HL-60/S4 treated with phorbol 12-myristate 13-acetate at 8.2 ng/mL for 4 days and 3 days (cell line): ENCODE results near the gene IFNA6.

Source experiments
- in situ Hi-C: fragments of 300-500 bp; cut with MboI; formaldehyde crosslinking; loops from 2 replicates; pipeline ENCODE4 v1.15.0; 2022; ENCODE audit warnings: low sequenced_read_pairs

Gene IFNA6

DNA sequence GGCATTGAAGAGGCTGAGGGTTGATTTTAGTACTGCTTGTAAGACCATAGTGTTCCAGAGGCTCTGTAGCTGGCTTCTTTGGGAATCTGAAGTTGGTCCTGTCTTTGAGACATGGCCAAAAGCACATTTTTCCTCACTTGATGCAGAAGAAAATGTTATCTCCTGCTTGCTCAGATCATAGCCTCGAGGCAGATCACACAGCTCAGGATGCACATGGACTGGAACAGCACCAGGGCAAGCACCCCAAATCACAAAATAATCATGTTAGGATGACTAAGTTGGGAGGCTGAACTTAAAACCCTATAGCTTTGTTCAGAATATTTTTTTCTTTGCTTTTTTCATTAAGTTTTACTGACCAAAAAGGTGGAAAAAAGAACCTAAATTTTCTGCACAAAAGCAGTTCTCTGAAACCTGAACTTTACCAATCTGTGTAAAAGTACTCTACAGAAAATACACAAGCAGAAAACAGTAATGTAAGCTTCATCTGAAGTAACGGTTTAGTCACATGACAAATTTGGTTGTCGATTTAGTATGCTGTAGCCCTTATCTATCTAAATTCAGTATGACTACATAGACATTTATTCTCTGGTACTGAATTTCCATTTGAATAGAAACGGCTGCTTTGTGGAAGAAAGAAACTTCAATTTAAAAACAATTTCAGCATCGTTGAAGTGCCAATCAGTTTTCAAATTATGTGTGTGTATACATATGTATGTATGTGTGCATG is 18.8 kb downstream of the IFNA6 start:
- in situ Hi-C loops, result no loop called here

DNA sequence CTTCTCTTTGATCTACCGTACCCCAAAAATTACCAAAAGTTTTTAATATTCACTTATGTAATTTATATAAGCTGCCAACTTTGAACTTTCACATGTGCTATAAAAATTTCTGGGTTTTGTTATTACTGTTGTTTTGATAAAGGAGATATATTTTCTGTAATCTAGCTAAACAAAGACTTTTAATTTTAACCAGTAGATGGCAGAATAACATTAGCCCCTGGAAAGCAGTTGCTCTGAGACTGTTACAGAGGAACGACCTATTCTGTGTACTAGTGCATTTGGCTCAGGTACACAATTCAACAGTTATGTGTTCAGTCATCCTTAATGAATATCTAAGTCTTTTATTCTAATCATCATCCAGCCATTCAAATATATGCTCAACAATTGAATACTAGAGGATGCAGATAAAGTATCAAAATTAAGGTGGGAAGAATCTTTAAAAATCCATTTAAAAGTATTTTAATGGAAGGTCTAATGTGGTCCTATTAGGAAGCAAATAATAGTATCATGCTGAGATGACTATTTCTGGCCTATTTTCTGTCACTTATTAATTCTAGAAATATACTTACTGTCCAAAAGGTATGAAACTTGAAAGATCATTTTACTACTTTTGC is 24.1 kb downstream of the IFNA6 start:
- in situ Hi-C loops, result no loop called here

DNA sequence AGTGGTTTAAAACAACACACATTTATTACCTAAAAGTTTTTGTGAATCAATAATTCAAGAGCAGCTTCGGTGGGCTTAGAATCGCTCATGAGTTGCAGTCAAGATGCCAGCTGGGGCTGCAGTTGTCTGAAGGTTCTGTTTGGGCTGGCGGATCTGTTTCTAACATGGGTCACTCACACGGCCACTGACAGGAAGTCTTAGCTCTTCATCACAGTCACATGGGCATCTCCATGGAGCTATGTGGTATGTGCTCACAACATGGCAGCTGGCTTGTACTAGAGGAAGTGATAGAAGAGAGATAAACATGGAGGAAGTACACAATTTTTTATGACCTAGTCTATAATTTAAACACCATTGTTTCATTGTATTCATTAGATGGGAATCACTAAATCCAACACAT is 26.6 kb downstream of the IFNA6 start:
- in situ Hi-C loops, result no loop called here

DNA sequence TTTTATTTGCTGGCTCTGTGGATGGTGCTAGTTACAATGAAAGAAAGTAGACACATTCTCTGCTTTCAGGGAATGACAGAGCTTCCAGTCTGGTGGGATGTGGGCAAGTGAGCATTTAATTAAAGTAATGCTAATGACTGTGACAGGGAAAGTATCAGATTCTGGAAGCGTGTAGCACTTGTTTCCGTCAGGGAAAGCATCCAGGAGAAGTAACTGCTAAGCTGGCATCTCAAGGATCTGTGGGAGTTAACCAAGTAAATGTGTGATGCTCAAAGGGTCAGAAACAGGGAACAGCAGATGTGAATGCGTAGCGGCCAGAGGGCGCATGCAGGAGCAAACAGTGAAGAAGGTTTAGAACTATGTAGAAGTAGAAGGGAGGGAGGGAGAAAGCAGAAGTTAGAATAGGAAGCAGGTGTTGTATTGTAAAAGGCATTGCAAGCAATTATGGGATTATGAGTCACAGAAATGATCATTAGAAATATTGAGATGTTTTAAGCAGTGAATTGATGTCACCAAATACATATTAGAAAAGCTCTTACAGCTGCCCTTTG is 27.7 kb downstream of the IFNA6 start:
- in situ Hi-C loops, result no loop called here

DNA sequence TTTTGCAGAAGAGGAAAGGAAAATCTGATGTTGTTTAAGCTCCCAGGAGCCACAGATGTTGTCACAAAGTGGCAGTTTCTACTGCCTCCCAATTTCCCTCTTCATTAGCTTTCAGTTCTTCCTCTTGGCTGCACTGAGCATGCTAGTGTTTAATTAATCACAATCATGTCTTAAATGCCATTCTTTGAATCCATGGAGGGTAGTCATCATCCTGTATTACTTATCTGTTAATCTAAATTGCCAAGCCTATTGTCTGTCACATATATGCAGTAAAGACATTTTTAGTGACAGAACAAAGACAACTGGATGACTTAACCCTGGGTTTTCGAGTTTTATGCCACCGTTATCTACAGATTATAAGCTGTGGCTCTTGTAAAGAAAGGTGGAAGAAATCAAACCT is 30.2 kb downstream of the IFNA6 start:
- in situ Hi-C loops, result no loop called here

DNA sequence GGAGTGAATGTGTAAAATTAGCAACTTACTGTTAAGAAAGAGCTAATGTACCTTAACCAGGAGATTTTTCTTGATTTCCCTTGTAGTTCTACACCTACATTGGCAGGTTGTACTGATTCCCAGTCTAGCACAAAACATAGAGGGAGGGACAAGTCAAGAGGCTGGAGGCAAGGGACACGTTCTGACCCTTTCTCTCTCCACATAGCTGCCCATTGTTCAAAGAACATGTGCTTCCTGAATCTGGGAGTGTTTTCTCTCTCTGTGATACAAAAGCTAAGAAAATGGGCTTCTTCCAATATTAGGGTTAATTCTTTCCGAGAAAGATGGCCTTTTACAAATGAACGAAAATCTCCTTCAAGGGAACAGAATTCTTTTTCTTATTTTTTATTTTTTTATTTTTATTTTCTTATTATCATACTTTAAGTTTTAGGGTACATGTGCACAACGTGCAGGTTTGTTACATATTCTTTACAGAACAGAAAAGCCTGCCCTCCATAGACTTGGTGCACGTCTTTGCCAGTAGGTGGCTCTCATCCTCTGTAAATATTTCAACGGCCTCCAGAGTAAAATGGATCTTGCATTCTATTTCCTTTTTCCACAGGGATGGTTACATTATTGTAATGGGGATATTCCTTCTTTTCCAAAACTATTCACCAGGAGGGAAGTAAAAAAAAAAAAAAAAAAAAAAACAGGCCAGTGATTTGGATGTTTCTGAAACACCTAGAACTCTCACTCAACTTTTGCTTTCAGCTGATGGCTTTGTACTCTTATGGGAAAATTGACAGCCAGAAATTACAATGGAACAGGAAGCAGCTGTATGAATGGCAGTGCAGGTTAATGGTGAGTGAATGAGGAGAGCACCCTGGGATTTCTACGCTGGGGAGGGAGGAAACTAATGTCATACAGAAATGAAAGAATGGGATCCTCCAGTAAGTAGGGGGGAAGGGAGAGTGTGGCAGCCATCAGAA is 32.4 kb downstream of the IFNA6 start:
- in situ Hi-C loops, result no loop called here

DNA sequence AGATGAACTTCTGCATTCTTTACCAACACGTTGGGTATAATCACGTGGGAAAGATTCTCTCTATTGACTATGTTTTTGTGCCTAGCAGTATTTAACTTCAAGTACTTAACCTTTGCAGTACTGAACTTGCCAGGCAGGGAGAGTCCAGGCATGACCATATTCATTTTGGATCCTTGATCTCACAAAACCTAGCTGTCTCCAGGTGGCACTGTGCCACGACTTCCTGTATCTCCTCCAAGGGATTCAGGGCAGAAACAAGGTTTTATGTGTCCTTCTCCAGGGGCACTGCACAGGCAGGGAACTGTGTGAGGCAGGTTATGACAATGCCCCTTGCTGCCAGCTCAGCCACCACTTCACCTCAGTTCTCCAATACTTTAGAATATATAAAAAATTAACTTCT is 33.8 kb downstream of the IFNA6 start:
- in situ Hi-C loops, result no loop called here

DNA sequence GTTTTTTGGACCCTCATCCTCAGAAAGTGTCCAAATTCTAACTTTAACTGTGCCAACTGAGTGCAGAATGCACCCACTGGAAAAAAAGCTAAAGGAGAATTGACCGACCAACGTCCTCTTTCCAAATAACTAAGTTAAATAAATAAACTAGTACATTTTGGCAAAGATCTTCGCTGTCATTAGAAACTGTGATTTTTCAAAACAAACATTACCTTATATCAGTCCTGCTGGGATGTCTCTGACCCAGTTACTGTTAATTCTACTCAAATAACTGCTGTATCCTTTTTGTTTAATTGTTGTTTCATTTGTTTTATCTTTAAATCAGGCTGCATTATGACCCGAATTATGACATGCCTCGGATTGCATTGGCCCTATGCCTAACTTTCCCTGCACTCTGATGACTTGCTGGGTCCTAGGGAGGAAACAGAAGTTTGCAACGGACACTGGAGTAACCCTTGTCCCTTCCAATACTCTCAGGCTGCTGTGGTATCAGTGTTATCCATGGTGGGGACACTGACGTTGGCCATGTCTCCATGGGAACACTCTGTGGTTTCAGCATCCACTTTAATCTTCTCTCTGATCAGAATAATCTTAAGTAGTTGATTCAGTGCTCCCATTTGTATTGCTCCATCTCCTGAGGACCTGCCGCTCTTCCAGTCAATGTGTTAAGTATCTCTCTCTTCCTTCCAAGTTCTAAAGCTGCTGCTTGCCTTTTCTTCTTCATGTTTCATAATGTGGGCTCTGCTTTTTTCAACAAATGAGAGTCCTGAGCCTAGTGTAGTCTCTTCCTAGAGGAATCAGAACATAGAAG is 34.5 kb downstream of the IFNA6 start:
- in situ Hi-C loops, result no loop called here

DNA sequence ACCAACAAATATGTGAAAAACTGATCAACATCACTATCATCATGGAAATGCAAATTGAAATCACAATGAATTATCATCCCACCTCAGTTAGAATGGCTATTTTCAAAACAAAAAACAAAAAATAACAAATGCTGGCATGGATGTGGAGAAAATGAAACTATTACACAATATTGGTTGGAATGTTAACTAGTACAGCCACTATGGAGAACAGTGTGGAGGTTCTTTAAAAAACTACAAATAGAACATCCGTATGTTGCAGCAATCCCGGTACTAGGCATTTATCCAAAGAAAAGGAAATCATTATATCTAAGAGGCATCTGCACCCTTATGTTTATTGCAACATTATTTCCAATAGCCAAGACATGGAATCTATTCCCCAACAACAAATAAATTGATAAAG is 36.5 kb downstream of the IFNA6 start:
- in situ Hi-C loops, result no loop called here

DNA sequence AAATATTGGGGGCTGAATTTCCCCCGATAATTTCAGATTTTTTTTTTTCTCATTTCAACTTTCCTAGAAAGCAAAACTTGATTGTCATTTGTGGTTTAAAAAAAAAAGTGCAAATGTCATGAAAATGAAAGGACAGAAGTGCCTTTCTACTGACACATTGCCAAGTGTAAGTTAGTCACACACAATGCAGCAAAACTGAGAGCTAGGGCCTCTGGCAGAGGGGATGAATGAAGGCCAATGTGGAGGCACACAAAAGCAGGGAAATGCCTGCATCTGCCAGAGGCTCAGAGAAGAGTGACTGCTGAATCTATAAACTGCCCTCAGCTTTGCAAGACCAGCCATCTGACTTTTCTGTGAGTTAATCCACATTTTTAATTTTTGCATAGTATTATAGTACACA is 38.8 kb downstream of the IFNA6 start:
- in situ Hi-C loops, result no loop called here

DNA sequence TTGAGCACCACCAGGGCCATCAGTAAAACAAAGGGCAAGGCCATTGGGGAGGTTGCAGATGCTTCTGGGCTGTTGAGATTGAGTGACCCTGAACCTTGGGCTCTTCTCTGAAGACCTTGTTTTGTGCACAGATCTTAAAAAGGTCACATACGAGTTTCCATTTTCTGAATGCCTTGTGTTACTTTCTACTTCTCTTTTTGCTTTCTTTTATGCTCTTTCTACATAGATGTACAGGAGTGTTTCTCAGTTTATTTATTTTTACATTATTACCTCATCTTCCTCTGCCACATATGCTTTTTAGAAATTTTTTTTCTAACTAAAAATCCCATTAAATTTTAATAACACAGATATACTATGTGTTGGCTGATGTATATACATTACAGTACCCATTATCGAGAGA is 45.5 kb downstream of the IFNA6 start, which contains the start of gene IFNA5:
TSS of gene IFNA5 (minus strand) at position 101 of the 400 bp plus-strand sequence. CDS start at position 44, 57 bp downstream.
- in situ Hi-C loops, result no loop called here
